HG03066 (cell line): ENCODE data around the gene DCAKD.

Source experiments
- ATAC-seq: cut with Tn5 transposase; IDR thresholded peaks from one replicate; pipeline ENCODE4 v1.9.1; 2021; ENCODE audit warnings: low read depth; ENCODE audit not compliant: unreplicated experiment

Gene DCAKD

DNA sequence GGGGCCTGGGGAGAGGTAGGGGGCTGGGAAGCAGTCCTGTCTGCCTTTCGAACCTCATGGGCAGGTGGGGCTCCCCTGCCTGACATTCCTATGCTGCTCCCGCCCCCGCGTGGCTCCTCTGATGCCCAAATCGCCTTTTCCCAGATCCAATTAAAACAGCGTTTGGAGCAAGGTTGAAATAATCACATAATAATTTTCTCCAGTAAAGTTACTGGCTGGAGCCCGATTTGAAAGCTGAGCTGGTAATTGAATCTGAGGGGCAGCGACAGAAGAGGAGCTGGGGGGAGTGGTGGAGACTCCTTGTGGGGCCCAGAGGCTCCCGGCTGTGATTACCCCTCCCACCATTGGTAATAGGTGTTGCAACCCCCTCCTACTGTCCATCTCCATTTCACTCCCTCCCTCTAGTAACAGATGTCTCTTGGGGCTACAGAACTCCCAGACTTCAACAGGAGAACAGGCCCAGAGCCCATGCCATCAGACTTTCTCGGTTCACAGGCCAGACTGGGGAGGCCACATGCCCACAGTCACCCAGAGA lies 44.4 kb downstream of the DCAKD start:
- no peak for ATAC-seq

DNA sequence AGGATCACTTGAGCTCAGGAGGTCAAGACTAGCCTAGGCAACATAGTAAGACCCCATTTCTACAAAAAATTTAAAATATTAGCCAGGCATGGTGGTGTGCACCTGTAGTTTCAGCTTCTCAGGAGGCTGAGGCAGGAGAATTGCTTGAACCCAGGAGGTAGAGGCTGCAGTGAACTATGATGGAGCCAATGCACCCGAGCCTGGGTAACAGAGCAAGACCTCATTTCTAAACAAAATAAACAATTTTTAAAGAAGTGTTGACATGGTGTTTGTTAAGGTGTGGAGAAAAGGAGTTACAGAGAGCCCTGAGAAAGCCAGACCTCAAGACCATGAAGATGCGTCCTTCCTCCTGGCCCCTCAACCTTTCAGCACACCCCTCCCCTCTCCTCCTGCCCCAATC lies 45.7 kb downstream of the DCAKD start:
- ATAC-seq = no peak

DNA sequence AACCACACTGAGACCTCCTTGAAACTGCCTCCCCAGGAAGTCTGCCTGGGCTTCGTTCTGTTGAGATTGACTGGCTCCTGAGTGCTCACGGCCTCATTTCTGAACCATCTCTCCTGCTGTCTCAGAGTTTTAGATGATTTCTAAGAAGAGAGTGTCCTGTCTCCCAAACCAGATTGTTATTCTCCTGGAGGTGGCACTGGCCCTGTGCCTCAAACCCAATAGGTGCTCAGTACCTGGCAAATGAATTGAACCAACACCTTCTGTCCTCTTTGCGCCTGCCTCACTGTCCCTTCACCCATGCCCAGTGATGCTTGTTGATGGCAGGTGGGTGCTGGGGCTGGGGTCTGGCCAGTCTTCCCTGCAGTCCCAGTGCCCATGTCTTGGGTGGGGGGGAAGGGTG lies 47.0 kb downstream of the DCAKD start:
- no peak for ATAC-seq

DNA sequence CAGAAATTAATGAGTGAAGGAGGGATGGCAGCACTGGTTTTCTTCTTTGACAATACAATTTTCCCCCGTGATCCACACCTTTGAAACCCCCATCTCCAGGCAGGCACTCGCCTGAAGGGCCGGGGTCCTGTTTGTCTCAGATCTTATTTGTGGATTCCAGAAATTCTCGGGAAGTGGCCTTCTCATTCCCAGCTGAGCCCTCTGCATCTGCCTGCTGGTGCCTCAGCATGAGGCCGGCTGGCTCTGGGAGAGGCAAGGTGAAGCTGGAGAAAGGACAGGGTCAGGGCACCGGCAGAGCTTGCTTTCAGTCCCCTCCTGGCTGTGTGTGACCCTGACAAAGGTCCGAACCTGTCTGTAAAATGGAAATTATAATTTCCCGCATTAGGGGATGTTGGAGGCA lies 47.6 kb downstream of the DCAKD start:
- ATAC-seq = no peak

- no peak for ATAC-seq
Measured at GRCh38 chr17:45001310-45001709, 50.1 kb downstream of the DCAKD start.

DNA sequence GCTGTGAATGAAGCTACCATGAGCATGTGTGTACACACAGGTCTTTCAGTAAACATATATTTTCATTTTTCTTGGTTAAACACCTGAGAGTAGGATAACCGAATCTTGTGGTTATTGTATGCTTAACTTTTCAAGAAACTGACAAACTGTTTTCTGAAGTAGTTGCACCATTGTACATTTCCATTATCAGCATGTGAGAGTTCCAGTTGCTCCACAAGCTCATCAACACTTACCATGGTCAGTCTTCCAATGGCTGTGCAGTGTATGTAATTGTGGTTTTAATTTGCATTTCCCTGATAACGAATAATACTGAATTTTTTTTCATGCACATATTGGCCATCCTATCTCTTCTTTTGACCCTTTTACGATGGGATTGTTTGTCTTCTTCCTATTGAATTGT lies 52.0 kb downstream of the DCAKD start:
- no peak for ATAC-seq

- ATAC-seq = no peak
Measured at GRCh38 chr17:44998646-44999045, 52.8 kb downstream of the DCAKD start.

- no peak for ATAC-seq
Measured at GRCh38 chr17:44997733-44998520, 53.5 kb downstream of the DCAKD start.

- ATAC-seq = no peak
Measured at GRCh38 chr17:44996304-44996703, 55.1 kb downstream of the DCAKD start.

DNA sequence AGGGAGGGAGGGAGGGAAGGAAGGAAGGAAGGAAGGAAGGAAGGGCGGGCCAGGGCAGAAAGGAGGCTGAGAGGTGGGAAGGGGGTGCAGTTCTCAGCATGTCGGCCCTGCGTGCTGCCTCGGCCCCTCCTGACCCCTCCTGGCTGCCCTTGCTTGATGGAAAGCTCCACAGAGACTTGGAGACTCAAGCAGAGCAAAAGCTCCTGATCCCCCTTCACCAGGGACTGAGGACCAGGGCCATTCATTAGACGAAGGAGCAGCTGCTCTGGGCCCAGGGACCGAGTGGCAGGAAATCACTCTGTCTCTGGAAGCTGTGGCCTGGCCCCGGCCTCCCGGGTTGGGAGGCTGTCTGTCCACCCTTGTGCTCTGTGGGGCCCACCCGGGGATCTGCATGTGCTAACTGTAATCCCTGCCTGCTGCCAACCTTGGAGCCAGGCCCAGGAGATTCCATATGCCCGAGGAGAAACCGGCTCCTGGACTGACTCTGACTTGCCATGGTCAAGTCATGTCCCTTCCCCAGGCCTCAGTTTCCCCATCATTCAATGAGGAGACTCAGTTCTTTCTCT lies 55.9 kb downstream of the DCAKD start:
- no peak for ATAC-seq

- ATAC-seq = no peak
Measured at GRCh38 chr17:44992242-44992939, 59.0 kb downstream of the DCAKD start.

GRCh38 chr17:44990994-44991393 lies 60.4 kb downstream of the DCAKD start:
- ATAC-seq = no peak

DNA sequence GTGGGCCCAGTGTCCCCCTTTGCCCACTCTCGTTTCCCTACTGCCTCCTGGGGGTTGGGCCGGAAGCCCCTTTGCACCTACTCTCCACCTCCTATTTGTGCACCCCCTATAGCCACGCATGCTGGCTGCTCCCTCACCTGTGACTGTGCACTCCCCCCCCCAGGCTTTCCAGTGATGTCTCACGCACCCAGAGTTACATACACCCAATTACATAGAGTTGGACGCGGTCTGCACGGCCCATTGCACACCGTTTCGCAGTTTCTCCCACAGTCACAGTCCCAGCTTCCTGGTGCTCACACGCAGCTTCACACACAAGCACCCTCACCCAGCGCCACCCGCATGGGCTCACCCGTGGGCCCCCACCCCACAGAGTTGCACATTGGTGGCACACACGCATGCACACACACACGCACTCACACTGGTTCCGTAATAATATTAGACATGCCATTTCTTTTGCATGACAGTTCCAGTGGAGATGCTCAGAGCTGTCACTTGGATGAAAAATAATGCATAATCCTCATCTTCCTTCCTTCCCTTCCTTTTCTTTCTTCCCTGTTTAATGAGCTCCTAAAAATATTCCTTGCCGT lies 61.8 kb downstream of the DCAKD start:
- no peak for ATAC-seq

DNA sequence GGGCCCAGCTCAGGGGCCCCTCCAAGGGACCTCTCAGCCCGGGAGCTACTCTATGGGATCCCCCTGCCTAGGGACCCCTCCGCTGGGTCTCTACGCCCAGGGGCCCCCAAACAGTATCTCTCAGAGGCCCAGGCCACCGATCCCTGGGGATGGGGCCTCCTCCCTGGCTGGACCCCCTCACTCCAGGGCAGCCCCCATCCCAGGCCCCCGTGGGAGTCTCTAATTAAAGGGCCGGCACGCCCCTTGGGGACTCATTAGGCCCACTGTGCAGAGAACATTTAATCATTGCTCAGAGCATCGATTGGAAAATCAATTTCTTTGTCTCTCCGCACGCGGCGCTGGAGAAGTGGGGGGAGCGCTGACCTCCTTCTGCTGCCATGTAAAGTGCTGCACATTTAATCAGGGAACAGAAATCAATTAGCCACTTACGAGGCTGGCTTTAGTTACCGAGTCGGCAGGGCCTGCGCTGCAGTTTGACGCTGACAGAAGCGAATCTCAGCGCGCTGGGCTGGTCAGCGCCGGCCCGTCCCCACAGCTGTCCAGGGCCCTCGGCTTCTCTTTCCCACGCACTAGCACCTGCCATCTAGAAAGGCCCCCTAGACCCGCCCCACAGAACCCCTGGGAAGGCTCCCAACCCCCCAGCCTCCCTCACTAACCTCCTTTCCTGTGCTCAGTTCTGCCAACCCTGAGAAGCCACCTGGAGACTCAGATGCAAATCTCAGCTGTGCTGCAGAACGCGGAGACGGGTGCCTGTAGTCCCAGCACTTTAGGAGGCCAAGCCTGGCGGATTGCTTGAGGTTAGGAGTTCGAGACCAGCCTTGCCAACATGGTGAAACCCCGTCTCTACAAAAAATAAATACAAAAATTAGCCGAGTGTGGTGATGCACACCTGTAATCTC lies 63.1 kb downstream of the DCAKD start:
- no peak for ATAC-seq

GRCh38 chr17:44983563-44983962 lies 67.9 kb downstream of the DCAKD start:
- no peak for ATAC-seq

DNA sequence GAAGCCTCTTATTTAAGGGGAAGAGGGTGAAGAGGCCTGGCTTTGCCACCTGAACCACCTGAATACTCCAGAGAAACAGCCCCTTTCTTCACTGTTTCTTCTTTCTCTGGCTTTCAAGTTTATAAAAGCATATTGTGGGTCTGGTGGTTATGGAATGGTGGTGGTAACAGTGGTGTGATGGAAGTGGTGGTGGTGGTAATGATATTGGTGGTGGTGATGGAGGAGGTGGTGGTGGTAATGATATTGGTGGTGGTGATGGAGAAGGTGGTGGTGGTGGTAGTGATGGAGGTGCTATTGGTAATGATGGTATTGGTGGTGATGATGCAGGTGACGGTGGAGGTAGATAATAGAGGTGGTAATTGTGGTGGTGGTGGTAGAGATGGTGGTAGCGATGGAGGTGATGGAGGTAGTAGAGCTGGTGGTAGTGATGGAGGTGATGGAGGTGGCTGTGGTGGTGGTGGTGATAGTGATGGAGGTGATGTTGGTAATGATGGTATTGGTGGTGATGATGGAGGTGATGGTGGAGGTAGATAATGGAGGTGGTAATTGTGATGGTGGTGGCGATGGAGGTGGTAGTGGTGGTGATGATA lies 69.2 kb downstream of the DCAKD start:
- ATAC-seq = no peak

- no peak for ATAC-seq
Measured at GRCh38 chr17:44981221-44981968, 70.0 kb downstream of the DCAKD start.

- no peak for ATAC-seq
Measured at GRCh38 chr17:44979426-44979995, 71.9 kb downstream of the DCAKD start.

GRCh38 chr17:44978807-44979206 lies 72.6 kb downstream of the DCAKD start:
- no peak for ATAC-seq
